NCI-H774 (cell line): ENCODE results near the gene TMEM98.
"Not testable (repeated sequence)": the region's sequence is repeated elsewhere in the genome, so short reads cannot be mapped to it uniquely, and the experiment has no call there.

Experiments used
- DNase-seq: peaks from one replicate; lab custom pipeline; 2025; lab: John Stamatoyannopoulos, UW

TMEM98 gene

GRCh38 chr17:32985050-32985756, 57.2 kb downstream of the TMEM98 start:
- no peak for DNase-seq

- not testable (repeated sequence) for DNase-seq
These were observed 59.5 kb downstream of the TMEM98 start for GRCh38 chr17:32987453-32987805.

- not testable (repeated sequence) for DNase-seq
These were observed 59.9 kb downstream of the TMEM98 start for GRCh38 chr17:32987868-32988267.

- no peak for DNase-seq
These were observed 60.6 kb downstream of the TMEM98 start for GRCh38 chr17:32988481-32989101.

GRCh38 chr17:32992321-32993033, 64.5 kb downstream of the TMEM98 start:
- DNase-seq, result no peak

- DNase-seq, result no peak
These were observed 66.0 kb downstream of the TMEM98 start for GRCh38 chr17:32993977-32994376.
